Naive B cell (primary cell): Measurements from ENCODE around the gene EIF3A. TPM values are rescaled to one million over a fixed set of nuclear protein-coding genes. Genes with fewer than 3 reads are reported as not detected.
A peak's percentile ranks its signal among the peaks of the same experiment; 100 is the strongest.

Experiments used
- ATAC-seq, 2 donors: fragments of 150-1000 bp; cut with Tn5 transposase; 2 replicates each; pipeline ENCODE4 v1.10.0; 2021; ENCODE audit warnings: low read depth in 2 of 2, mild to moderate bottlenecking in 2 of 2, moderate library complexity in 2 of 2
- DNase-seq: peaks from one replicate; pipeline ENCODE4 v3.0.0; 2022
- H3K27ac Mint-ChIP-seq, 6 donors: one replicate each; pipeline ENCODE4 v1.8.0; 2020 to 2022; ENCODE audit warnings: mild to moderate bottlenecking in 6 of 6, mixed read lengths in 6 of 6, moderate library complexity in 5 of 6, inconsistent platforms in 2 of 6
- H3K27me3 Mint-ChIP-seq, 3 donors: one replicate each; pipeline ENCODE4 v1.8.0; 2021 to 2022; ENCODE audit warnings: mixed read lengths in 3 of 3, mild to moderate bottlenecking in 1 of 3
- H3K36me3 Mint-ChIP-seq, 2 donors: one replicate each; pipeline ENCODE4 v1.8.0; 2020 to 2022; ENCODE audit warnings: mixed read lengths in 2 of 2, inconsistent platforms in 1 of 2, mild to moderate bottlenecking in 1 of 2
- H3K4me1 Mint-ChIP-seq, 3 donors: one replicate each; pipeline ENCODE4 v1.8.0; 2020 to 2022; ENCODE audit warnings: mixed read lengths in 3 of 3, inconsistent platforms in 1 of 3, mild to moderate bottlenecking in 1 of 3, moderate library complexity in 1 of 3
- H3K4me3 Mint-ChIP-seq, 8 donors: one replicate each; pipeline ENCODE4 v1.8.0; 2020 to 2022; ENCODE audit warnings: mild to moderate bottlenecking in 8 of 8, mixed read lengths in 8 of 8, moderate library complexity in 8 of 8, inconsistent platforms in 2 of 8
- H3K9me3 Mint-ChIP-seq, 7 donors: one replicate each; pipeline ENCODE4 v1.8.0; 2020 to 2022; ENCODE audit warnings: mixed read lengths in 7 of 7, mild to moderate bottlenecking in 5 of 7, inconsistent platforms in 2 of 7, moderate library complexity in 1 of 7
- polyA plus RNA-seq, 6 donors: library from polyadenylated mRNA; unstranded; fragments of 300-500 nt; fragmentation: Illumina TruSeq; gene quantifications; one replicate each; pipeline ENCODE4 v1.2.3, GENCODE V29; 2021; ENCODE audit warnings: low read depth in 6 of 6

The EIF3A gene
- polyA plus RNA-seq, 6 donors from 2014 or later: 23.4 to 47.8 (median 32.0) TPM

DNA sequence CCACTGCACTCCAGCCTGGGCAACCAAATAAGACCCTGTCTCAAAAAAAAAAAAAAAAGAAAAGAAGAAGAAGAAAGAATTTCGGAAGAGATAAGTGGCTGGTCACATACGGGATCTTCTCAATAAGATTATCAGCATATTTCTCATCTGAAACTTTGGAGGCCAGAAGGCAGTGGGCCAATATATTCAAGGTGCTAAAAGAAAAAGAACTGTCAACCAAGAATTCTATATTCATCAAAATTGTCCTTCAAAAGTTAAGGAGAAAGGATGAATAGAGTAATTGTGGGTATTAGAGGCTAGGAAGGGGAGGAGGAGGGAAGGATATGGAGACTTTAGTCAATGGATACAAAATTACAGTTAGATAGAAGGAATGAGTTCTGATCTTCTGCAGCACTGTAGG lies 95.0 kb downstream of the EIF3A start:
- H3K4me1 Mint-ChIP-seq: no peaks in the 10 kb centered on the region
- DNase-seq: no peak
- peaks cover 8 to 34% (median 14%) of the 10 kb centered on the region in 3 donors for H3K27me3 Mint-ChIP-seq
- peaks cover 10 to 43% (median 31%) of the 10 kb centered on the region in 7 donors for H3K9me3 Mint-ChIP-seq
- H3K36me3 Mint-ChIP-seq: peaks cover 0 to 19% of the 10 kb centered on the region in 2 donors
- H3K27ac Mint-ChIP-seq: no peak overlapping the region
- ATAC-seq: no peak
- peak overlapping the region in 1 of 8 donors; percentile 8 for H3K4me3 Mint-ChIP-seq

Other genes starting within 250 kb of the EIF3A start
- gene NANOS1, start 51.1 kb downstream of the EIF3A start, polyA plus RNA-seq: not detected
- gene DENND10, start 23.3 kb upstream of the EIF3A start, polyA plus RNA-seq: 10 to 100 TPM in 5 of 6 donors, 1 to 10 TPM in 1; 10.0 to 24.2 (median 18.8) TPM
- gene SFXN4, start 84.9 kb upstream of the EIF3A start, polyA plus RNA-seq: 10 to 100 TPM; 11.0 to 17.1 (median 13.9) TPM
- 10 to 100 TPM; 32.2 to 63.0 (median 54.7) TPM for gene PRDX3, start 98.0 kb upstream of the EIF3A start, polyA plus RNA-seq
- 10 to 100 TPM in 4 of 6 donors, 1 to 10 TPM in 2; 7.2 to 24.6 (median 13.7) TPM for gene GRK5, start 126.8 kb upstream of the EIF3A start, polyA plus RNA-seq